H1 (cell line): Measurements from ENCODE around the gene CLDN24. TPM values are rescaled to one million over a fixed set of nuclear protein-coding genes. Genes with fewer than 3 reads are reported as not detected.

Experiments
- CTCF ChIA-PET: fragments of 300-600 bp; sonication (Branson Sonifier 250); formaldehyde crosslinking; loops from one replicate; lab custom pipeline; 2021; ENCODE audit not compliant: partially characterized antibody; lab: Charles Lee
- POLR2A ChIA-PET: fragments of 300-600 bp; sonication (Branson Sonifier 250); formaldehyde crosslinking; loops from one replicate; lab custom pipeline; 2021; ENCODE audit warnings: inconsistent platforms; ENCODE audit not compliant: partially characterized antibody; lab: Charles Lee
- DNase-seq, 2 experiments: peaks; one replicate each; pipeline versions ENCODE4 v3.0.0 to v3.0.0-alpha.2; 2010 to 2022; ENCODE audit warnings: low spot score in 2 of 2, low read depth in 1 of 2, mixed read lengths in 1 of 2
- FAIRE-seq: peaks from 2 replicates; lab custom pipeline; 2011; peaks lifted over from hg19 to GRCh38; lab: Jason Lieb, UNC
- H2AFZ ChIP-seq: 2 replicates; pipeline ENCODE4 v1.8.1; 2012; ENCODE audit warnings: low read length, inconsistent platforms
- H2AK5ac ChIP-seq: 2 replicates; pipeline ENCODE4 v1.6.1; 2013; ENCODE audit warnings: low read depth, low read length
- H2BK120ac ChIP-seq: replicated peaks from 2 replicates; pipeline ENCODE3; 2013; ENCODE audit warnings: low read depth, low read length, inconsistent platforms
- H2BK12ac ChIP-seq: 2 replicates; pipeline ENCODE4 v1.6.1; 2013; ENCODE audit warnings: low read depth, low read length
- H2BK15ac ChIP-seq: 2 replicates; pipeline ENCODE4 v1.6.1; 2013; ENCODE audit warnings: low read length
- H2BK20ac ChIP-seq: 2 replicates; pipeline ENCODE4 v1.6.1; 2013; ENCODE audit warnings: low read length
- H2BK5ac ChIP-seq: 2 replicates; pipeline ENCODE4 v1.6.1; 2013; ENCODE audit warnings: low read depth, low read length
- H3K14ac ChIP-seq: 2 replicates; pipeline ENCODE4 v1.6.1; 2013; ENCODE audit warnings: inconsistent platforms; ENCODE audit not compliant: insufficient read length
- H3K18ac ChIP-seq: 2 replicates; pipeline ENCODE4 v1.6.1; 2013; ENCODE audit warnings: low read length; ENCODE audit errors: extremely low read depth
- H3K23ac ChIP-seq: 2 replicates; pipeline ENCODE4 v1.6.1; 2013; ENCODE audit warnings: inconsistent platforms; ENCODE audit not compliant: insufficient read length
- H3K23me2 ChIP-seq: 2 replicates; pipeline ENCODE4 v1.6.1; 2013; ENCODE audit warnings: low read depth, low read length
- H3K27ac ChIP-seq: 2 replicates; pipeline ENCODE4 v1.6.1; 2011; ENCODE audit warnings: low read depth, low read length, inconsistent platforms
- H3K27me3 ChIP-seq, 4 experiments: replicated peaks in 1 of 4; 1 replicate in 1 of 4; 2 replicates in 3 of 4; pipeline versions ENCODE4 v1.6.1 to v1.8.1; 2011 to 2013; ENCODE audit warnings: low read length in 3 of 4, mild to moderate bottlenecking in 3 of 4, inconsistent platforms in 2 of 4, mixed read lengths in 2 of 4, moderate library complexity in 1 of 4; ENCODE audit not compliant: control insufficient read depth in 3 of 4, insufficient read depth in 3 of 4; ENCODE audit errors: extremely low read depth in 1 of 4
- H3K36me3 ChIP-seq, 4 experiments: 2 replicates each; pipeline versions ENCODE4 v1.6.1 to v1.8.1; 2011 to 2013; ENCODE audit warnings: mild to moderate bottlenecking in 4 of 4, low read length in 3 of 4, moderate library complexity in 2 of 4, control low read depth in 1 of 4, inconsistent platforms in 1 of 4; ENCODE audit not compliant: insufficient read depth in 4 of 4, control insufficient read depth in 2 of 4
- H3K4ac ChIP-seq: replicated peaks from 2 replicates; pipeline ENCODE3; 2013; ENCODE audit warnings: low read length, low read depth, mixed read lengths, inconsistent platforms; ENCODE audit not compliant: insufficient read length
- H3K4me1 ChIP-seq, 4 experiments: replicated peaks in 1 of 4; 1 replicate in 1 of 4; 2 replicates in 3 of 4; pipeline versions ENCODE4 v1.6.1 to v1.8.1; 2011 to 2013; ENCODE audit warnings: low read length in 3 of 4, inconsistent platforms in 2 of 4, mixed read lengths in 1 of 4; ENCODE audit not compliant: insufficient read depth in 4 of 4, control insufficient read depth in 3 of 4
- H3K4me2 ChIP-seq, 2 experiments: 2 replicates each; pipeline versions ENCODE4 v1.6.1 to v1.8.1; 2011 to 2013; ENCODE audit warnings: low read depth in 2 of 2, low read length in 2 of 2, control low read depth in 1 of 2, inconsistent platforms in 1 of 2, mild to moderate bottlenecking in 1 of 2; ENCODE audit not compliant: insufficient read depth in 1 of 2
- H3K4me3 ChIP-seq, 4 experiments: fragments of 200-600, 300-600 bp in 1 of 4; sonication (generic), shearing (Covaris generic), sonication (Bioruptor Twin) in 1 of 4; 2 replicates each; pipeline versions ENCODE4 v1.5.1 to v1.8.1; 2011 to 2016; ENCODE audit warnings: low read length in 4 of 4, low read depth in 3 of 4, control low read depth in 2 of 4, inconsistent platforms in 2 of 4, mild to moderate bottlenecking in 2 of 4, mixed read lengths in 1 of 4, moderate library complexity in 1 of 4; ENCODE audit not compliant: insufficient read depth in 2 of 4; ENCODE audit errors: extremely low read depth in 1 of 4
- H3K56ac ChIP-seq: replicated peaks from 2 replicates; pipeline ENCODE3; 2013; ENCODE audit warnings: low read depth, mild to moderate bottlenecking, mixed read lengths, low read length, inconsistent platforms; ENCODE audit not compliant: insufficient read length
- H3K79me1 ChIP-seq: 2 replicates; pipeline ENCODE4 v1.6.1; 2013; ENCODE audit warnings: low read depth, low read length, control low read depth
- H3K79me2 ChIP-seq, 2 experiments: 2 replicates each; pipeline versions ENCODE4 v1.6.1 to v1.8.1; 2012 to 2013; ENCODE audit warnings: low read length in 2 of 2, mild to moderate bottlenecking in 2 of 2, inconsistent platforms in 1 of 2; ENCODE audit not compliant: insufficient read depth in 2 of 2, control insufficient read depth in 1 of 2
- H3K9ac ChIP-seq, 4 experiments: replicated peaks in 1 of 4; 1 replicate in 1 of 4; 2 replicates in 3 of 4; pipeline versions ENCODE4 v1.6.1 to v1.8.1; 2011 to 2013; ENCODE audit warnings: low read depth in 3 of 4, low read length in 3 of 4, control low read depth in 2 of 4, mild to moderate bottlenecking in 2 of 4, moderate library complexity in 2 of 4, inconsistent platforms in 1 of 4; ENCODE audit errors: extremely low read depth in 1 of 4
- H3K9me3 ChIP-seq, 2 experiments: 2 replicates each; pipeline versions ENCODE4 v1.6.1 to v1.8.1; 2012 to 2013; ENCODE audit warnings: mild to moderate bottlenecking in 2 of 2, moderate library complexity in 2 of 2, control low read depth in 1 of 2, inconsistent platforms in 1 of 2, low read depth in 1 of 2, low read length in 1 of 2, mixed read lengths in 1 of 2; ENCODE audit not compliant: insufficient read depth in 2 of 2
- H4K20me1 ChIP-seq, 2 experiments: replicated peaks in 1 of 2; 2 replicates each; pipeline versions ENCODE3 to v1.8.1; 2011 to 2013; ENCODE audit warnings: inconsistent platforms in 2 of 2, low read length in 2 of 2, mild to moderate bottlenecking in 1 of 2; ENCODE audit not compliant: insufficient read depth in 2 of 2, control insufficient read depth in 1 of 2
- H4K5ac ChIP-seq: 2 replicates; pipeline ENCODE4 v1.6.1; 2013; ENCODE audit warnings: low read length, low read depth, mixed read lengths, inconsistent platforms; ENCODE audit not compliant: insufficient read length
- H4K8ac ChIP-seq: 2 replicates; pipeline ENCODE4 v1.8.0; 2013; ENCODE audit warnings: mild to moderate bottlenecking, moderate library complexity, low read length, inconsistent platforms; ENCODE audit not compliant: insufficient read depth; ENCODE audit errors: extremely low read depth
- H4K91ac ChIP-seq: replicated peaks from 2 replicates; pipeline ENCODE3; 2013; ENCODE audit warnings: low read length, mixed read lengths, inconsistent platforms; ENCODE audit not compliant: insufficient read length
- CBX5 ChIP-seq: fragments of 300-800, 300-1000 bp; sonication (generic); IDR thresholded peaks from 2 replicates; pipeline ENCODE4 v1.7.1; 2016; ENCODE audit warnings: antibody characterized with exemption, low read length, low read depth
- CTBP2 ChIP-seq: IDR thresholded peaks from 2 replicates; pipeline ENCODE4 v1.7.0; 2011; ENCODE audit warnings: borderline replicate concordance, mild to moderate bottlenecking, moderate library complexity, mixed read lengths, low read length; ENCODE audit not compliant: insufficient read depth, insufficient read length
- EZH2 ChIP-seq: fragments of 200-600 bp; sonication (generic); IDR thresholded peaks from 2 replicates; pipeline ENCODE4 v1.7.1; 2012; ENCODE audit warnings: low read depth, mild to moderate bottlenecking, moderate library complexity, low read length, inconsistent platforms; ENCODE audit not compliant: severe bottlenecking
- GABPA ChIP-seq: IDR thresholded peaks from 2 replicates; pipeline ENCODE4 v1.6.1; 2011; ENCODE audit warnings: mild to moderate bottlenecking, low read length, moderate library complexity, borderline replicate concordance; ENCODE audit not compliant: insufficient read depth
- HDAC6 ChIP-seq: IDR thresholded peaks from one replicate; pipeline ENCODE4 v1.7.1; 2012; ENCODE audit warnings: low read depth, mild to moderate bottlenecking, inconsistent platforms, low read length, moderate library complexity
- JUND ChIP-seq: IDR thresholded peaks from 2 replicates; pipeline ENCODE4 v1.6.1; 2011; ENCODE audit warnings: mild to moderate bottlenecking, improper control_type of control experiment, low read length
- KDM1A ChIP-seq: fragments of 200-600, 300-600 bp; sonication (generic); IDR thresholded peaks from 2 replicates; pipeline ENCODE4 v1.7.1; 2016; ENCODE audit warnings: mild to moderate bottlenecking, low read length, borderline replicate concordance
- KDM4A ChIP-seq: IDR thresholded peaks from one replicate; pipeline ENCODE4 v1.7.1; 2012; ENCODE audit warnings: low read depth, mild to moderate bottlenecking, moderate library complexity, low read length, inconsistent platforms; ENCODE audit not compliant: severe bottlenecking
- TBP ChIP-seq: IDR thresholded peaks from 2 replicates; pipeline ENCODE4 v1.6.1; 2011; ENCODE audit warnings: low read depth, low read length, improper control_type of control experiment
- TEAD4 ChIP-seq: IDR thresholded peaks from 2 replicates; pipeline ENCODE4 v1.6.1; 2012; ENCODE audit warnings: low read depth, low read length, inconsistent platforms, mixed read lengths
- WGBS, 2 experiments: shearing (Covaris generic) in 1 of 2; methylation state at CpG; one replicate each; pipeline versions ENCODE4 v1.1.6 to v1.1.7; 2013 to 2015; ENCODE audit warnings: low lambda C conversion rate in 2 of 2, mixed read lengths in 2 of 2, inconsistent platforms in 1 of 2, low coverage in 1 of 2, missing lambda C conversion rate in 1 of 2; ENCODE audit not compliant: insufficient replicate concordance in 2 of 2, insufficient coverage in 1 of 2, insufficient read length in 1 of 2; ENCODE audit errors: extremely low coverage in 1 of 2, missing lambda C conversion rate in 1 of 2; 5-methylcytosine and 5-hydroxymethylcytosine counted together
- polyA plus RNA-seq, 7 experiments: library from polyadenylated mRNA; depleted of rRNA in 3 of 7; stranded (reverse) in 5 of 7; unstranded in 2 of 7; fragments of >200 nt in 5 of 7; fragments of 200-250 nt in 2 of 7; gene quantifications; 1 replicate in 5 of 7; 2 replicates in 1 of 7; 4 replicates in 1 of 7; pipeline versions ENCODE4 v1.2.1 to v1.2.3, GENCODE V29; 2011 to 2013; ENCODE audit warnings: missing spikeins in 2 of 7, mixed read lengths in 2 of 7
- total RNA-seq: library from RNA; stranded (reverse); fragmentation: NEBNext Ultra II Directional; extraction: Animal tissue kit (Norgen Biotek cat#: 25700); gene quantifications from 2 replicates; pipeline ENCODE4 v1.2.1, GENCODE V29; 2021
- TF ChIP-seq, protein P1 (sequence below): IDR thresholded peaks from 2 replicates; pipeline ENCODE4 v1.6.1; 2012; ENCODE audit warnings: inconsistent platforms

The CLDN24 gene
- total and polyA plus RNA-seq, 2 of the 8 experiments (the other 6 are each of a cell fraction or from before 2014, with no cell fraction given) = not detected

DNA sequence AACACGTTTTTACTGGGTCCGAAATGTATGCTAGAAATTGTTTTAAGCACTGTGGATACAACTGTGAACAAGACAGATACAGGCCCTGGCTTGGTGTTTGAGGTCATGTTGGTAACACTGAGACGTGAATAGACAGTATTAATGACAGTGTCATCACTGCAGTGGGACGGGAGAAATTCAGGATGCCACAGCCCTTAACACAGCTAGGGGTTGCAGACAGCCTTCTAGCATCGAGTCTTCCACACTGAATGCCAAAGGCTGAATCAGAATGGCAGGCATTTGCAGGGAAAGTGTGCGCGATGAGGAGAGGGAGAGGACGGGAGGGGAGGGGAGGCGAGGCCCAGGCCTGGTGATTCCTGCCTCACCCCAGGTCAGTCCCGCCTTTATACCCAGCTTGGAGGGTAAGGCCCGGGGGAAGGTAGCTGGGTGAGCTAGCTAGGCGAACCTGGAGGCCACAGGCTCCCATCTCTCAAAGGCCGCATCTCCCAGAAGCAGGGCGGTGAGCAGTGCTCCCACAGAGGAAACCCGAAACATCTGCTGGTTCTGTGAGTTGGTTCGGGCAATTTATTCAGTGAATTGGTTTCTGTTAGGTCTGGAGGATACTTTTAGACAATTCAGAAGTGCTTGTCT, 44.1 kb upstream of the CLDN24 start:
- Histone ChIP-seq H2BK5ac (no peak overlapping the region), H4K91ac (no peak overlapping the region), H4K8ac (no peak overlapping the region), H3K27ac (no peak overlapping the region), H3K18ac (no peak overlapping the region), H3K4ac (no peak overlapping the region), H3K23me2 (no peaks in the 10 kb centered on the region), H3K79me2 (no peaks in the 10 kb centered on the region), H3K79me1 (no peaks in the 10 kb centered on the region), H2BK20ac (no peak overlapping the region), H3K23ac (no peak overlapping the region), H3K36me3 (no peaks in the 10 kb centered on the region), H2AK5ac (no peak overlapping the region), H3K9ac (no peak overlapping the region), H3K4me2 (no peak overlapping the region), H3K56ac (no peak overlapping the region), H3K9me3 (no peaks in the 10 kb centered on the region), H4K20me1 (no peaks in the 10 kb centered on the region), H3K4me3 (no peak overlapping the region), H3K4me1 (peaks cover 0 to 2% (median 0%) of the 10 kb centered on the region in 4 experiments; a peak in 1 of 7 replicates), H3K14ac (no peak overlapping the region), H3K27me3 (no peaks in the 10 kb centered on the region), H2BK15ac (no peak overlapping the region), H2AFZ (0 out of 2 replicates have a peak overlapping the region, but pooled peaks have one; percentile 93), H4K5ac (no peak overlapping the region), H2BK12ac (no peak overlapping the region), H2BK120ac (no peak overlapping the region)
- ChIA-PET POLR2A (no interaction called here), CTCF (interaction anchor here (0.6 to 2.1 kb wide), 3 partner anchors 42 to 441 kb away, joined by 3 to 6 read pairs (median 3); no protein-coding TSS in a partner anchor)
- FAIRE-seq = no peak
- 74% methylated on average over 15 of the region's 16 CpGs; no CpG with 5 or more reads in 1 of the 2 experiments for WGBS, 2 experiments
- TF ChIP-seq KDM4A = no peak
- no peak for TF ChIP-seq TBP
- TF ChIP-seq EZH2 = no peak
- TF ChIP-seq TEAD4 = no peak
- TF ChIP-seq CTBP2 = no peak
- TF ChIP-seq HDAC6 = no peak
- no peak for TF ChIP-seq GABPA
- no peak for TF ChIP-seq KDM1A
- no peak for TF ChIP-seq CBX5
- TF ChIP-seq, protein P1, sequence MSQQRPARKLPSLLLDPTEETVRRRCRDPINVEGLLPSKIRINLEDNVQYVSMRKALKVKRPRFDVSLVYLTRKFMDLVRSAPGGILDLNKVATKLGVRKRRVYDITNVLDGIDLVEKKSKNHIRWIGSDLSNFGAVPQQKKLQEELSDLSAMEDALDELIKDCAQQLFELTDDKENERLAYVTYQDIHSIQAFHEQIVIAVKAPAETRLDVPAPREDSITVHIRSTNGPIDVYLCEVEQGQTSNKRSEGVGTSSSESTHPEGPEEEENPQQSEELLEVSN = no peak
- no peak for TF ChIP-seq JUND
- DNase-seq = no peak
